GM18502 (cell line): Measurements from ENCODE around the gene SCAF1.

Experiments
- ATAC-seq: cut with Tn5 transposase; IDR thresholded peaks from one replicate; pipeline ENCODE4 v1.9.1; 2021; ENCODE audit warnings: mild to moderate bottlenecking; ENCODE audit not compliant: unreplicated experiment, poor library complexity

SCAF1 gene

DNA sequence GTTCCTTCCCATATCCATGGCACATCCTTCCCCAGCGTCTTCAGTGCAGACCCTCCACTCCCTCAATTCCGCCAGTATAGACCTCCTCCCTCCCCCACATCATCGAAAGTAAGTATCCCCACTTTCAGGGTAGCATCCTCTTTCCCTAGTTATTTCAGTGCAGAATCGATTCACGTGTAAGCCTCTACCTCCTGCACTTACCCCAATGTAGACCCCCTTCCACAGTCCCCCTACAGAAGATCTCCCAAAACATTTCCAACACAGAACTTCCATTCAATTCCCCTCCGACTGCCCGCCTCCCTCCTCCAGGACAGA lies 23.0 kb downstream of the SCAF1 start:
- no peak for ATAC-seq

DNA sequence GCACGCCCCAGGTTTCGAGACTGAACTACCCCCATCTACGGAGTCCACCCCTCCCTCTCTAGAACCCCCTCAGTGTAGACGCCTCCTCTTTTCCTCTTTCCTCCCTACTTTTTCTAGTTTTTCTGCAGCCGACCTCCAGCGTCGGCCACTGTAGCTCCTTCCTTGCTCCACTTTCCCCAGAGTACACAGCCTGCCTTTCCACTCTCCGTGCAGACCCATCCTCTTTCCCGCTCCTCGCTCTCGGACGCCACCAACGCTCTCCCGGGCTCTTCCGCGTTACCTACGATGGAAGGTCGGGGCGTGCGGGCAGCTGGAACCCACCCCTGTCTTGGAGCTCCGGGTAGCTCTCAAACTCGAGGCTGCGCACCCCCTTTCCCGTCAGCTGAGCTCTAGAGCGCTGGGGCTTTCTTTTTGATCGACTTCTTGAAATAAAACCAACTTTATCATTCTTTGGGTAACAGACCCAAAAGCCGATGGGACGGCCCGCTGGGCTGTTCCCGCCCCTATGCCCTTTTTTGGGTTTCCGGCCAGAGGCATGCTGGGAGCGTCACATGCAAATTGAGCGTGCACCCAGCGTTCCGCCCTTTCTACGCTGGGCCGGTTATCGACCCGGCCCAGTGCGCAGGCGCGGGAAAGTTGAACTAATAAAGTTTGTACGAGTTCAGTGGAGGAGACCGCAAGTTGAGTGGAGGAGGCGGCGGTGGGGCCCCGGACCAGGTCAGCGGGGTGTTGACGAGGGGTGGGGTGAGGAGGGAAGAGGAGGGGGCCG lies 23.5 kb downstream of the SCAF1 start, which contains the start of the genes BCL2L12 and IRF3:
Gene BCL2L12 (plus strand): TSS at position 583 of the 769 bp plus-strand sequence. CDS start 760 bp downstream, outside the sequence.
Gene IRF3 (minus strand): TSS at position 507 of the 769 bp plus-strand sequence. CDS start 1,019 bp downstream, outside the sequence.
- peak; percentile 79 for ATAC-seq

DNA sequence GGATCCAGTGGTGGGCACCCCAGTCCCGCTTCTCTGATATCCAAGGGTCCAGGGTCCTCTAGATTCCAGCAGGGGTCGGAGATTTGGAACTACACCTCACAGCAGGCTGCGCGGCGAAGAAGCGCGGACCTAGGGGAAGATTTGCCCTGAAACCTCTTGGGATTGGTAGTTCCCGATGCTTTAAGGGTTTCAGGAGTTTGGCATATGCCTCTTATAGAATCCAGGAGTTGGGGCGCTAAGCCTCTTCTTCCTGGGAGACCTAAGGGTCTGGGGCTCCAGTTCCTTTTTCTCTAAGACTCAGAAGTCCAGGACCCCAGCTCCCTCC lies 24.1 kb downstream of the SCAF1 start:
- no peak for ATAC-seq

DNA sequence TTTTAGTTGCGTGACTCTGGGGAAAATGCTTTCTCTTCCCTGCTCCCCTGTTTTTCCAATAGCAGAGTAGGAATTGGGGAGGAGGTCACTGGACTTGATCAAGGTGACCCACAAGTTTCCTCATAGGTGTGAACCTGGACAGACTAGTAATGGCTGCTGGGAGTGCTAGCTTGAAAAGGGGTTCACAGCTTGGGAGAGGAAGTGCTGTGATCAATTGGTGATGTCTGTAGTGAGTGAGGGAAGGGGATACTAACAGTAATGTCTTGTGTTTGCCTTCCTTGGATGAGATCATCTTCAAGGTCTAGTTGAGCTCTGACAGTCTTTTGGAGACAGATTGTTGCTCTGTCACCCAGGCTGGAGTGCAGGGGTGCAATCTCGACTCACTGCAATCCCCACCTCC lies 25.5 kb downstream of the SCAF1 start:
- no peak for ATAC-seq

DNA sequence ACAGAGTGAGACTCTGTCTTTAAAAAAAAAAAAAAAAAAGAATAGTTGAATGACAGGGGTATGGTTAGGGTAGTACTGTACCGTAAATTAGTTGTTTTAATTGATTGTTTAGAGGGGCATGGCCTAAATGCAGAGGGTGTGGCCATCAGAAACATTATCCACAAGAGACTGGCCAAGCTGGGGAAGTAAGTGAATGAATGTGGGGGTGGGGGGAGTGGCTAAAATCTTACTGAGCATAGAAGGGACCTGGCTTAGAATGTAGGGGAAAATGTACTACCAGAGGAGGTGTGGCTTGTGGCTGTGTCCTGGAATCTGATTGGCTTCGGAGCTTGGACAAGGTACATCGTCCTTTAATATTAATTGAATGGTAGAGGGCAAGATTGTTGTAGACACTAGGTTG lies 27.5 kb downstream of the SCAF1 start:
- ATAC-seq, result no peak

- ATAC-seq, result no peak
These were observed 30.3 kb downstream of the SCAF1 start for GRCh38 chr19:49672131-49672919.

DNA sequence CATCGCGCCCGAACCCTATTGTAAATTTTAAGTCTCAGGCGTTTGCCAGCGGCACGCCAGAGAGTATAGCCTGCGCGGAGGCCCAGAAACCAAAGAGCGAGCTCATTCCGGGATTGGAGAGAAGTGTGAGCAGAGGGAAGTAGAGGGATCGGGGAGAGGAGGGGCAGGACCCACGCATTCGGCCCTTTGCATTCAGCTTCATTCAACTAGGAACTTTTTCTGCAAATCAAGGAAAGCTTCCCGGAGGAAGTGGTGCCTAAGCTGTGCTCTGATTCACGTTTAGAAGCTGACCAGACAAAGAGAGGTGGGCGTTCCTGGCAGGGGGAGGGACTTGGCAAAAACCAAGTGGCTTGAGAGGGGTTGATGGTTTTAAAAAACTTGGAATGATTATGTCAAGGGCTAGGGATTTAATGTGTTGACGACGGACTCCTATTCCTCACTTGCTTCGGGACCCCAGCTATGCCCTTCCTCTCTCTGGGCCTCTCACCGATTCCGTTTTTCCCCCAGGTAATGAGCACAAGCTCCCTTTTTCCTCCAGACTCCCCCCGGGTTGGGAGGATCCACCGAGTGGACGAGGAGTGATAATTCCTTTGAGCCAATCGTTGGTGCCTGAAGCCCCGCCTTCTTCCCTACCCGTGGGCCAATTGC lies 34.3 kb downstream of the SCAF1 start:
- ATAC-seq, result peak; percentile 32

DNA sequence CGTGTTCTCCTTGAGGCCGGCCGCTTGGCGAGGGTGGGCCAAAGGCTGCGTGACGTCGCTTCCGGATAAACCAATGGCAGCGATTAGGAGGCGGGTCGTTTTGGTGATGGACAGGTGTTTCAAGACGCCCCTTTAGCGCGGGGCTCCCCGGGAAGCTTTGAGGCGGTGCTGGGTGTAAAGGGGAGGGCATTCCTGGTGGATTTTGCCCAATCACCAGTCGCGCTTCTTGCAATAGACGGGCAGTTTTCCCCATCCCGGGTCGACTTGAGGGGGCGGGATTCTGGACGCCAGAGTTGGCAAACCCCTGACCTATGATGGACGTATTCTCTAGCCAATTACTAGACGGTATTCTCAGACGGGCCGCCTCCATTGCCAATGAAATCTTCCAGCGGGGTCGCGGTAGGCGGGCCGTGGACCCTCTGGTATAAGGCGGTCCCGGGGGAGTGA lies 34.8 kb downstream of the SCAF1 start:
- ATAC-seq, result peak; percentile 66

DNA sequence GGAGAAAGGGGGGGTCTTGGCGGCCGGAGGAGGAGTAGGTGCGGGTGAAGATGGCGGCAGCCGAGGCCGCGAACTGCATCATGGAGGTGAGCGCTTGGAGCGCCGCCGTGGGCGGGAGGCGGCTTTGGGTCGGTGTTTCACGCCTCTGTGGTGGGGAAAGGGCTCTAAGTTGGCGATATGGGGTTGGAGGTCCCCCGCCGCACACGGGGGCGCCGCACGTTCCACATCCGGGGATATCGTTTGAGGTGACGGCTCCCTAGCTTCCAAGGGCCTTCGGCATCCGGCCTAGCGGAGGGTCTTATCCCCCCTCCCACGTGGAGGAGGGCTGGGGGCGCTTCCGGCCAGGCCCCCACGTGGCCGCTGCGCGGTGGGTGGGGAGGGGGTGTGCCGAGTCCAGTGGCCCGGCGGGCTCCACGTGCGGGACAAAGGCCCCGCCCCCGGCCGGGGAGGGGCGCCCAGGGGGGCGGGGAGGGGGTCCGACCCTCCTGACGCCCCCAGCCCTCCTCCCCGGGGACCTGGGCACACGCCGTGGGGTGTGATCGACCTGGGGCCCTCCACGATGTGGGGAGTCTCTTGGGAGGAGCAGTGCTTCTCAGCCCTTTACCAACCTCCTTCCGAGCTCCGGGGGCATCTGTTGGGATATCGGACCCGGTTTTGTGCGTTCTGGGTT lies 35.4 kb downstream of the SCAF1 start, which contains the start of gene PRMT1:
Gene PRMT1 (plus strand): TSS at position 41 of the 670 bp plus-strand sequence. CDS start 10 bp downstream, at position 51.
- ATAC-seq, result no peak

- ATAC-seq, result no peak
These were observed 36.1 kb downstream of the SCAF1 start for GRCh38 chr19:49677901-49678674.

- ATAC-seq, result no peak
These were observed 37.2 kb downstream of the SCAF1 start for GRCh38 chr19:49678985-49679770.

DNA sequence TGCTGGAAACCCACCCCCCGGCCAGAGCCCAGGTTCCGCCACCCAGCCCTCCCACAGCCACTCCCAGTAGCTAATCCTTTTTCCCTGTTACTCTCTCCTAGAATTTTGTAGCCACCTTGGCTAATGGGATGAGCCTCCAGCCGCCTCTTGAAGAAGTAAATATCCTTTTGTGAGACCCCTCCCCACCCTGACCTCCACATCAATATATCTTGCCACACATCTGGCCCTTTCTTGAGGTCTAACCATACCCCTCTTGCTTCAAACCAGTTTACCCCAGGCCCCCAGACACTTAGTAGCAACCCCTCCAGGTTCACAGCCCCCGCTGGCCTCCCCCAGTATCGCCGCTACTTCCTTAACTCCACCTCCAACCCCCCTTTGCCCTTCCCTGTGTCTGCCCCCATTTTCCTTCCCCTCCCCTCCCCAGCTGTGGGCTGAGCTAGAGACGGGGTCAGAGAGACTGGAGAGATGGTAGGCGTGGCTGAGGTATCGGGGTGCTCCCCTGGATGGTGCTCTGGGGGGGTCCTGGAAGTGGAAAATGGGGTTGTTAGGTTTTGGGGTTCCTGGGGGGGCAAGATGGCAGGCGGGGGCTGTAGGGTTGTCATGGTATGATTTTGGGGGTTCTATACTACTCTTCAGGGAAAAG lies 37.9 kb downstream of the SCAF1 start:
- no peak for ATAC-seq

GRCh38 chr19:49680421-49681351 lies 38.7 kb downstream of the SCAF1 start:
- ATAC-seq, result no peak

- ATAC-seq, result no peak
These were observed 39.8 kb downstream of the SCAF1 start for GRCh38 chr19:49681830-49682229.

DNA sequence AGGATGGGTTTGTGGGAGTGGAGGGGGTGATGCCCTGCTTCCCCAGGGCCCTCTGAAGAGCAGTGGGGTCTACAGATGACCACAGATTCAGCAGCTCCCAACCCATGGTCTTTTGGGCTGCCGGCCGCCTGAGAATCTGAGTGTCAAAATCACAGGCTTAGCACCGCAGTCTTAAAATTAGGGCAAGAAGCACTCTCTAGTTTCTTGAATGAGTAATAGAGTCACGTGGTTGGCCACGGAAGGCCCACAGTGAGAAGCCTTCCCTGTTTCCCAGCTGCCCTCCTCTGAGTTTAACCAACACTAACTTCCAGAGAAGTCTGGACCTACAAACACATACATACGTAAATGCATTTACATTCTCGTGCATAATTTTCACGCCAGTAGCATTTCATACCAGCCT lies 40.3 kb downstream of the SCAF1 start:
- no peak for ATAC-seq

- no peak for ATAC-seq
These were observed 41.8 kb downstream of the SCAF1 start for GRCh38 chr19:49683814-49684250.

GRCh38 chr19:49684251-49684982 lies 42.4 kb downstream of the SCAF1 start:
- no peak for ATAC-seq
